AG20443 (cell line): ENCODE measurements around the gene LZIC.
A peak's percentile ranks its signal among the peaks of the same experiment; 100 is the strongest.

Experiments used
- DNase-seq: peaks from one replicate; pipeline ENCODE4 v3.0.0; 2012; ENCODE audit warnings: low spot score, mixed read lengths

The LZIC gene

GRCh38 chr1:9886092-9886742 lies 57.0 kb downstream of the LZIC start:
- DNase-seq = no peak

DNA sequence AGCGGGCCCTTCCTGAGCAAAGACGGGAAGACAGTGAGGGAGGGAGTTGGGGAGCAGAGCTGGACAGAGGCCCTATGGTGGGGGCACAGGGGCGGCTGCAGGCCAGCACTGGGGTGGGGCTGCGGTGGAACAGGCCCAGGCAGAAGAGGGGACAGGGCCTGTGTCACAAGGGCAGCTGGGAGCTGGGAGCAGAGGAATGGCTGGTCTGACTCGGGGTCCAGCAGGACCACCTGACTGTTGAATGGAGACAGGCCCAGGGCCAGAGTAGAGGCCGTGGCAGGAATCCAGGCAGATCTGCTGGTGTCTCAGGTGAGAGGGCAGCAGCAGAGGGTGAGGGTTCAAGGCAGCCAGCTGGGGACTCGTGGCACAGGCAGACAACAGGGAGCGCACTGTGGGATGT lies 58.4 kb downstream of the LZIC start:
- DNase-seq = no peak

DNA sequence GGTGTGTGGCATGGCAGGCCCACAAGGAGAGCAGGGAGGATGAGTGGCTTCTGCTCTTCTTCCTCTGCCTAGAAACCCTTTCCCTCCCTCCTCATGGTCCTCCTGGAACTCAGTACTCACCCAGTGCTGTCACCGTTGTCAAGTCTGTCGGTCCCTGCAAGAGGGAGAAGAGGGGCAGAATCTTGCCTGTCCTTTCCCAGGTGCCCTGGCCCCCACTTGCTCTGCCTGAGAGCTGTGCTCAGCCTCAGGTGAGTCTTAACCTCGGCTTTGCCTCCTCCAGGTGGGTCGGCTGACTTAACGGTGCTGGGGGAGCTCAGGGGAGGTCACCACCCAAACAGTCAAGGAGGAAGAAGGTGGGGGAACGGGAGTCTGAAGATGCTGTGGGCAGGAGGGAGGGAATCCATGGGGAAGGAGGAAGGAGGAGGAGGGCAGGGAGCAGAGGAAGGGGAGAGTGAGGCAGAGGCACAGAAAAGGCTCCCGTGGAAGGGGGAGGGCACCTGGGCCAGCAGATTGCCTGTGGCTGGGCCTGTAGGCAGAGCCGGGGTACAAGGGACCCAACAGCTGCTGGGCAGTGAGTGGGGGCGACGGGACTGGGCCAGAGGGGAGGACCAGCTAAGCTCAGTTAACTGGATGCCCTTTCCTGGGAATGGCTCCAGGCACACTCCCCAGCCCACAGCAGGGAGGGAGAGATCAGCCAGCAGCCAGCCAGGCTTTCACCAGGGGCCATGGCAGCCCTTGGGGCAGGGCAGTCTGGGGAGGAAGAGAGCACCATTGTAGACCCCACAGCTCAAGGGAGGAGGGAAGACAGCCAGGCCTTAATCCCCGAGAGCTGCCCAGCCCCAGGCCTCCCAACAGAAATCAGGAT lies 59.4 kb downstream of the LZIC start:
- no peak for DNase-seq

DNA sequence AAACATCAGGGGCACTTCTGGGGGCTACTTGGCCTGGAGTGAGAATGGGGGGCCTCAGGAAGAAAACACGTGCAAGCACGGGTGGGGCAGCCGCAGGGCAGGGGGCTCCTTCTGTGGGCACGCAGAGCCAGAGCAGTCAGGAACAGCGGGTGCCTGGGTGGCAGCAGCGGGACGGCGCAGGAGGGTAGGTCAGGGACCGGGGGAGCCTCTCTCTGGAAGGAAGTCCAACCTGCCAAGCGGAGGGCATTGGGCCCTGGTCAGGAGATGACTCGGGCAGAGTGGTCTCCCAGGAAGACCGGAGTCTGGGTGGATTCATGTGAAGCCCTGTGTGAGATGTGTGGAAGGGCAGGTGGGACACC lies 60.3 kb downstream of the LZIC start:
- no peak for DNase-seq

DNA sequence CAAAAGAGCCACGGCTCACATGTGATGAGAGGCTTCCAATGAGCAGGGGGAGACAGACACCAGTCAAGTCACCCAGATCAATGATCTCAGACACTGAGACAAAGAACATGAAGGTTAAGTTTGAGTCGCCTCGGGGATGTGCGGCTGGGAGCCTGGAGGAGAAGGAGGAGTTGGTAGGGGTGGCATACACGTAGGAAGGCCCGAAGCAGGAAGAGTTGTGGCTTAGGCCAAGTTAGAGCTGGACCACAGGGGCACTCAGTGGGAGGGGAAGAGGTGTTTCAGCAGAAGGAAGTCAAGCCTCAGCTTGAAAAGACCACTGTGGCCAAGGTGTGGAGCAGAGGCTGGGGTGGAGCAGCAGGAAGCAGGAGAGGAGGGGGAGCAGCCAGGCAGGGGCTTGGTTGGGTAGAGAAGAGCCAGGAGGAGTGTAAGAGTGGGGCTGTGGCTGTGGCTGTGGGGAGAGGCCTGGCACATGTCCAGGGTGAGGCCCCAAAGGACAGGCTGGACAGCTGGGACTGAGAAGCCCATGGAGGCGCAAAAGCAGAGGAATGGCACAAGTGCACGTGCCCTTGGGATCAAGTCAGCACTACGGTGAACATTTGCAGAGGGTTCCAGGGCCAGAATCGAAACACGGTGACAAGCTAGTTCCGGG lies 60.8 kb downstream of the LZIC start:
- DNase-seq = no peak

GRCh38 chr1:9881838-9882249 lies 61.3 kb downstream of the LZIC start:
- DNase-seq = peak; percentile 82
